ENCODE measurements around the gene TEAD1. TPM values are rescaled to one million over a fixed set of nuclear protein-coding genes. Genes with fewer than 3 reads are reported as not detected.

Gene TEAD1
- total and polyA plus RNA-seq, 3 experiments from 2014 or later, result 0.59 to 0.89 TPM; not detected in 1

DNA sequence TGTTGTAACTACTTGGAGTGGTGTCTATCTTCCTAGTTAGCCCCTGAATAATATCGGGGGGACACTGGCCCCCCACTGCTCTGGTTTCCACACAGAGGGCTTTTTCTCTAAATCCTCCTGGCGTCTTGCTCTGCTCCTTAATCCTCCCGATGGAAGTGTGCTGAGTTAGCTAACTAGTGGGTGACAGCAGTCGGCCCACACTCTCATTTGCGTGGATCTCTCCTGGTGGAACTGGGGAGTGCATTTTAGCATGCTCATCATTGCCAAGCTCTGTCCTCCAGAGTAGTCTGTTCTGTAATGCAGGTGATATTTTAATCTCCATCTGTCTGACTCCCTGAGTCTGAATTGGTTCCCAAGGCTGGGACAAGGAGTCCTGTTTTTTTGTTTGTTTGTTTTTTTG is 288.8 kb downstream of the TEAD1 start:
- no peaks in the 10 kb centered on the region for H3K9me3 ChIP-seq (ENCODE audit: low read length)
- POLR2A ChIA-PET, result no interaction called here
- CTCF ChIA-PET, result interaction anchor here (0.9 to 1.7 kb wide), 4 partner anchors 10 to 381 kb away, joined by 3 to 12 read pairs (median 4); no protein-coding TSS in a partner anchor
- no peaks in the 10 kb centered on the region for H3K27me3 ChIP-seq (ENCODE audit: insufficient read depth, low read length, poor library complexity, severe bottlenecking)
- H3K36me3 ChIP-seq (ENCODE audit: insufficient read depth, low read length), result no peaks in the 10 kb centered on the region
- no peaks in the 10 kb centered on the region for H3K4me1 ChIP-seq (ENCODE audit: insufficient read depth, low read length)
- H3K4me1 Mint-ChIP-seq, result no peaks in the 10 kb centered on the region
- no peak overlapping the region for H3K4me3 Mint-ChIP-seq
- no peaks in the 10 kb centered on the region for H3K9me3 Mint-ChIP-seq
- no peak overlapping the region for H3K27ac ChIP-seq (ENCODE audit: low read depth, low read length)
- no peak overlapping the region for H3K4me3 ChIP-seq (ENCODE audit: low read length)
- peaks cover 7 to 37% of the 10 kb centered on the region in 2 donors for H3K27me3 Mint-ChIP-seq
- DNase-seq, result no peak
- H3K36me3 Mint-ChIP-seq, result no peaks in the 10 kb centered on the region
- no peak overlapping the region for H3K27ac Mint-ChIP-seq

DNA sequence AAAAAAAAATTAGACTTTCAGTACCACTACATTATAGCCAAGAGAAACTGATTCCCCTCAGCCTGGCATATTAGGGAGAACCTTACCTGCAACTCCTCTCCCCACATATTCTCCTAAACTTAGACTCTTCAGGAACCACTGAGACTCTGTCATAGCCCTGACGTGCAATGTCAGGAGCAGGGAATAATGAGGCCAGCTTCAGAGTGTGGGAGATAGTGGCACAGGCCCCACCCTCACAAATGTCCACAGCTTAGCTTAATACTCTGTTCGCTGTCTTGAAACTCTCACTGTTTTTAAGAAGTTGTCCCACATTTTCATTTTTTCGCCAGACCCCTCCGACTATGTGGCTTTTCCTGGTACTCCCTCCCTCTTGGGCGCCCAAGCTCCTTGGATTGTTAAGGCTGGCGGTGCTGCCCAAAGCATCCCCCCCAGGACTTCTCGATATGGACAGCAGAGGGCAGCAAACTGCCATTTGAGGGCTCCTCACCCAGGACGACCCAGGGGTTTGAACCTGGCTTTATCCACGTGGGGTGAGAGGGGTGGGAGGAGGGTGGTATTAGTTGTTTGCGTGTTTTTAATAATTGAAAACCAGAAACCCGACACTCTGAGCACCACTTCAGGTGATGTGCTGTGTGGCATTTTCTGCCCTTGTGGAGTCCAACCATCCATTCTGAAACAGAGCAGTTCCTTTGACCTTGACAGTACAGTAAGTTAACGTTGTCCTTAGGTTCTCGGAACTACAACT is 289.7 kb downstream of the TEAD1 start:
- no peak overlapping the region for H3K4me3 Mint-ChIP-seq
- Histone ChIP-seq H3K27me3 (ENCODE audit: insufficient read depth, low read length, poor library complexity, severe bottlenecking) (no peaks in the 10 kb centered on the region), H3K4me3 (ENCODE audit: low read length) (no peak overlapping the region), H3K36me3 (ENCODE audit: insufficient read depth, low read length) (no peaks in the 10 kb centered on the region), H3K27ac (ENCODE audit: low read depth, low read length) (no peak overlapping the region), H3K9me3 (ENCODE audit: low read length) (no peaks in the 10 kb centered on the region), H3K4me1 (ENCODE audit: insufficient read depth, low read length) (no peaks in the 10 kb centered on the region)
- CTCF ChIA-PET, result interaction anchor here (0.7 to 1.7 kb wide), 10 partner anchors 9 to 422 kb away, joined by 3 to 12 read pairs (median 4); no protein-coding TSS in a partner anchor
- H3K9me3 Mint-ChIP-seq, result no peaks in the 10 kb centered on the region
- no peaks in the 10 kb centered on the region for H3K36me3 Mint-ChIP-seq
- peak; percentile 17 to 65 (median 31) for DNase-seq
- no peaks in the 10 kb centered on the region for H3K4me1 Mint-ChIP-seq
- peaks cover 7 to 37% of the 10 kb centered on the region in 2 donors for H3K27me3 Mint-ChIP-seq
- POLR2A ChIA-PET, result no interaction called here
- peak overlapping the region in 1 of 8 donors; percentile 78 for H3K27ac Mint-ChIP-seq

DNA sequence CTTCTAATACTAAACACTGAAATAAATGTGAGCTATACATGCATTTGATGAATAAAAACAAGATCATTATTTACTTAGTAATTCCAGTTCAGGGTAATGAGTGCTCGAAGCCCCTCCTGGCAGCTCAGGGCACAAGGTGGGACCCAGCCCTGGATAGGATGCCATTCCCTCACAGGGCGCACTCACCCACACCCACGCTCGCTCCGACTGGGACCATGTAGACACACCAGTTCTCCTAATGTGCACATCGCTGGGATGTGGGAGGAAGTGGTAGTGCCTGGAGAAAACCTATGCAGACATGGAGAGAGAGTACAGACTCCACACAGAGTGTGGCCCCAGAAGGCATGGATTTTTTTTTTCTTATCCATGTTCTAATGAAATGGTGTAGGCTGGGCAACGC is 290.4 kb downstream of the TEAD1 start:
- ChIA-PET POLR2A (no interaction called here), CTCF (interaction anchor here (1.1 to 1.7 kb wide), 6 partner anchors 10 to 421 kb away, joined by 3 to 12 read pairs (median 4); no protein-coding TSS in a partner anchor)
- Mint-ChIP-seq H3K27ac (peak overlapping the region in 2 of 8 donors; percentile 36 to 40), H3K9me3 (no peaks in the 10 kb centered on the region), H3K36me3 (no peaks in the 10 kb centered on the region), H3K4me3 (no peak overlapping the region), H3K4me1 (no peaks in the 10 kb centered on the region), H3K27me3 (peaks cover 7 to 37% of the 10 kb centered on the region in 2 donors)
- H3K4me3 ChIP-seq (ENCODE audit: low read length), result no peak overlapping the region
- H3K36me3 ChIP-seq (ENCODE audit: insufficient read depth, low read length), result no peaks in the 10 kb centered on the region
- no peak overlapping the region for H3K27ac ChIP-seq (ENCODE audit: low read depth, low read length)
- DNase-seq, result no peak
- no peaks in the 10 kb centered on the region for H3K27me3 ChIP-seq (ENCODE audit: insufficient read depth, low read length, poor library complexity, severe bottlenecking)
- no peaks in the 10 kb centered on the region for H3K4me1 ChIP-seq (ENCODE audit: insufficient read depth, low read length)
- H3K9me3 ChIP-seq (ENCODE audit: low read length), result no peaks in the 10 kb centered on the region

DNA sequence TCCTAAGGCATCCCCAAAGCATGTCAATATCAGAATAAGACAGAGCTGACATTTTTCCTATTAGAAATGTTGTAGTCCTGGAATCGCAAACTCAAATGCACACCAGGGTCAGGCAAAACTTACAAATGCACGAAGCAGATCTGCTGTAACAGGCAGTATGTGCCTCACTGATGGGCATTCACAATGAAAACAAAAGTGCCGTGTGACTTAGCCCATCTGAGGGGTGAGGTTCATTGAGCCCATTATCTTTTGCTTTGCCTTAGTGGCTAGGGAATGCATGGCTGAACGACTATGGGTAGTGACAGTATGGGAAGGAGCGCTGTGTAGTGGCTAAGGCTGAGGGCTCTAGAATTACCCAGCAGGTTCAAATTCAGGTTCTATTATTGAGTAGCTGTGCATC is 291.8 kb downstream of the TEAD1 start:
- ChIA-PET CTCF (no interaction called here), POLR2A (no interaction called here)
- H3K9me3 ChIP-seq (ENCODE audit: low read length), result no peaks in the 10 kb centered on the region
- Mint-ChIP-seq H3K4me3 (no peak overlapping the region), H3K4me1 (no peaks in the 10 kb centered on the region), H3K27ac (no peak overlapping the region), H3K36me3 (no peaks in the 10 kb centered on the region), H3K9me3 (no peaks in the 10 kb centered on the region), H3K27me3 (peaks cover 7 to 33% of the 10 kb centered on the region in 2 donors)
- no peak for DNase-seq
- H3K27me3 ChIP-seq (ENCODE audit: insufficient read depth, low read length, poor library complexity, severe bottlenecking), result no peaks in the 10 kb centered on the region
- H3K4me3 ChIP-seq (ENCODE audit: low read length), result no peak overlapping the region
- no peak overlapping the region for H3K27ac ChIP-seq (ENCODE audit: low read depth, low read length)
- H3K4me1 ChIP-seq (ENCODE audit: insufficient read depth, low read length), result no peaks in the 10 kb centered on the region
- H3K36me3 ChIP-seq (ENCODE audit: insufficient read depth, low read length), result no peaks in the 10 kb centered on the region

DNA sequence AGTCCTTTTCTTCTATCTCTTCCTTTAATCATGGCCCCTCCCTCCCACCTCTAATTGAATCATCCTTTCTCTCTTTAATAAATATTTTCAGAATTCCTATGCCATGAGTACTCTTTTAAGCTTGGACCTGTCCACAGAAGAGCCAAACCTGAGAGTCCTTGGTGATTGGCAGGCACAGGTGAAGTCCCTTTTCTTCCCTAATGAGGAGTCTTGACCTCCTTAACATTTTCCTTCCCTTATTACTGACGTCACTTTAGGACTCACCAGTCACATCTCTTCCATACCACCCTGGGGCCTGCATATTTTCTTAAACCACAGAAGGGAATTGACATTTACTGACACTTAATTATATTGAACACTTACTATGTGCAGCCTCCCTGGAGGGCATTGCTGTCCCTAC is 293.9 kb downstream of the TEAD1 start:
- Histone ChIP-seq H3K9me3 (ENCODE audit: low read length) (no peaks in the 10 kb centered on the region), H3K36me3 (ENCODE audit: insufficient read depth, low read length) (no peaks in the 10 kb centered on the region), H3K4me3 (ENCODE audit: low read length) (no peak overlapping the region), H3K27ac (ENCODE audit: low read depth, low read length) (no peak overlapping the region), H3K27me3 (ENCODE audit: insufficient read depth, low read length, poor library complexity, severe bottlenecking) (no peaks in the 10 kb centered on the region), H3K4me1 (ENCODE audit: insufficient read depth, low read length) (no peaks in the 10 kb centered on the region)
- peaks cover 9 to 28% of the 10 kb centered on the region in 2 donors for H3K27me3 Mint-ChIP-seq
- ChIA-PET CTCF (no interaction called here), POLR2A (no interaction called here)
- DNase-seq, result no peak
- no peaks in the 10 kb centered on the region for H3K36me3 Mint-ChIP-seq
- H3K4me1 Mint-ChIP-seq, result no peaks in the 10 kb centered on the region
- no peaks in the 10 kb centered on the region for H3K9me3 Mint-ChIP-seq
- H3K27ac Mint-ChIP-seq, result no peak overlapping the region
- H3K4me3 Mint-ChIP-seq, result no peak overlapping the region

DNA sequence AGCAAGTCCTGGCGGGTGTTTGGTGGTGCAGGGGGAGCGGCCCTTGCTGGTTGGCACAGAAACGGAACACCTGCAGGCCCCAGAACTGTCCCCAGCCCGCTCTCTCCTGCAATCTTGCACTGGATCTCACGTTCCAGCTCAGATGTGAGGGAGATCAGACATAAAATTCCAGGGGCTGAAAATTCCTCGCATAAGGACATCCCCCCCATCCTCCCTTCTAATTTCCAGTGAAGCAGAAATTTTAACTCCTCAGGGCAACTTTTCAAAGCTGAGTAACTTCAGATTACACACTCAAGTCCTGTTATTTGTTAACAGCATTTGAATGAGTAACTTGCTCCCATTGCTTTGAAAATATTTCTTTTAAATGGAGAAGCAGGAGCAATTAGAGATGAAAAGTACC is 294.6 kb downstream of the TEAD1 start:
- ChIA-PET POLR2A (no interaction called here), CTCF (no interaction called here)
- Histone ChIP-seq H3K27ac (ENCODE audit: low read depth, low read length) (no peak overlapping the region), H3K9me3 (ENCODE audit: low read length) (no peaks in the 10 kb centered on the region), H3K4me3 (ENCODE audit: low read length) (no peak overlapping the region), H3K27me3 (ENCODE audit: insufficient read depth, low read length, poor library complexity, severe bottlenecking) (no peaks in the 10 kb centered on the region), H3K36me3 (ENCODE audit: insufficient read depth, low read length) (no peaks in the 10 kb centered on the region), H3K4me1 (ENCODE audit: insufficient read depth, low read length) (no peaks in the 10 kb centered on the region)
- Mint-ChIP-seq H3K4me1 (no peaks in the 10 kb centered on the region), H3K36me3 (no peaks in the 10 kb centered on the region), H3K4me3 (no peak overlapping the region), H3K27ac (no peak overlapping the region), H3K27me3 (peaks cover 5 to 24% of the 10 kb centered on the region in 2 donors), H3K9me3 (no peaks in the 10 kb centered on the region)
- DNase-seq, result no peak

DNA sequence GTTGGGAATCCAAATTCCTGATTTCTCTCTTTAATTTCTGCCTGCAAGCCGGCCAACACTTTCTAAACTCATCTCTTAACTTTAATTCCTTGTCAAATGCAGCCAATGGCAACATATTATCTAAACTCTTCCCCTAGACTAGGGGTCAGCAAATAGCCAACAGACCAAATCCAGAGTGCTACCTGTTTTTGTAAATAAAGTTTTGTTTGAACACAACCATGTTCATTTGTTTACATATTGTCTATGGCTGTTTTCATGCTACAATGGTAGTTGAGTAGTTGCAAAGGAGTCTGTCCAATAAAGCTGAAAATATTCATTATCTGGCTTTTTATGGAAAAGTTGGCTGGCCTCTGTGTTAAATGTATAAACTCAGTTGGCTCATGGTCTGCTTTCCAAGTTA is 297.7 kb downstream of the TEAD1 start:
- no peaks in the 10 kb centered on the region for H3K9me3 ChIP-seq (ENCODE audit: low read length)
- no peak overlapping the region for H3K27ac ChIP-seq (ENCODE audit: low read depth, low read length)
- H3K4me3 ChIP-seq (ENCODE audit: low read length), result no peak overlapping the region
- Mint-ChIP-seq H3K27ac (no peak overlapping the region), H3K4me1 (no peaks in the 10 kb centered on the region), H3K4me3 (no peak overlapping the region), H3K9me3 (no peaks in the 10 kb centered on the region), H3K27me3 (peaks cover 4 to 10% of the 10 kb centered on the region in 2 donors), H3K36me3 (no peaks in the 10 kb centered on the region)
- H3K36me3 ChIP-seq (ENCODE audit: insufficient read depth, low read length), result no peaks in the 10 kb centered on the region
- no peaks in the 10 kb centered on the region for H3K27me3 ChIP-seq (ENCODE audit: insufficient read depth, low read length, poor library complexity, severe bottlenecking)
- no peak for DNase-seq
- no peaks in the 10 kb centered on the region for H3K4me1 ChIP-seq (ENCODE audit: insufficient read depth, low read length)
- CTCF ChIA-PET, result no interaction called here
- POLR2A ChIA-PET, result no interaction called here

DNA sequence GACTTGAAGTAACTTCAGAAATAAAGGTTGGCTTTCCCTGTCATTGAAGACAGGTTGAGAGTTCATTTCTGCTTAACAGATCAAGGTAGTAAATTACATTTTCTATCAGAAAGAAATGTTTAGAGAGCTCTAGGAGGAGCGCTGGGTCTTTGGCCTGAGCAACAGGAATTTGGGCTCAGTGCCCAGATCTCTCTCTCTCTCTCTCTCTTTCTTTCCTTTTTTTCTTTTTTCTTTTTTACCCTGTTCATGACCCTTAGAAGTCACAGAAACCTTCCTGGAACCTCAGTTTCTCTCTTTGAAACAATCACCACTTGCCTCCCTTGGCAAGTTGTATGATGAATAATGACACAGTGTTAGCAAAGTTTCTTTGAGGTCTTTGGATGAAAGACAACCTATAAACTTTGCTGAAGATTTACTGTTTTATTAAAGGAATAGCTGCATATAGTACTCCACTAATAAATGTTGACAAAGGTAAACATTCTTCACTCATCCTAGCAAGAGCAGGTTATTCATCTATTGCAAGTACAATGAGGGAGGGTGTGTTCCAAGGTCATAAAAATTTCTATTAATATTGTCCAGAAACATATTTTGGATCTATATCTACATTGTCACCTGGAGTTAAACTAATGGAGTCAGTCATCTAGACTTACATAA is 299.4 kb downstream of the TEAD1 start:
- Histone ChIP-seq H3K9me3 (ENCODE audit: low read length) (no peaks in the 10 kb centered on the region), H3K27ac (ENCODE audit: low read depth, low read length) (no peak overlapping the region), H3K36me3 (ENCODE audit: insufficient read depth, low read length) (no peaks in the 10 kb centered on the region), H3K4me3 (ENCODE audit: low read length) (no peak overlapping the region), H3K27me3 (ENCODE audit: insufficient read depth, low read length, poor library complexity, severe bottlenecking) (no peaks in the 10 kb centered on the region), H3K4me1 (ENCODE audit: insufficient read depth, low read length) (no peaks in the 10 kb centered on the region)
- no peak for DNase-seq
- no peak overlapping the region for H3K27ac Mint-ChIP-seq
- H3K36me3 Mint-ChIP-seq, result no peaks in the 10 kb centered on the region
- H3K4me3 Mint-ChIP-seq, result no peak overlapping the region
- no peaks in the 10 kb centered on the region for H3K4me1 Mint-ChIP-seq
- no peaks in the 10 kb centered on the region for H3K9me3 Mint-ChIP-seq
- peaks cover 4 to 15% of the 10 kb centered on the region in 2 donors for H3K27me3 Mint-ChIP-seq
- CTCF ChIA-PET, result interaction anchor here (1.8 kb wide), 1 partner anchor 10 kb away, joined by 6 read pairs; no protein-coding TSS in a partner anchor
- POLR2A ChIA-PET, result no interaction called here
